DOHH2 (cell line): Measurements from ENCODE around the gene RNF17.

Experiments
- H3F3A ChIP-seq: fragments of 200-600 bp; sonication (generic), shearing (Covaris generic); 2 replicates; pipeline ENCODE4 v1.6.0; 2016; ENCODE audit warnings: antibody characterized with exemption, mild to moderate bottlenecking; ENCODE audit not compliant: control insufficient read depth, insufficient read depth
- H3K27ac ChIP-seq: fragments of 200-600 bp; sonication (generic); 2 replicates; pipeline ENCODE4 v1.5.1; 2014; ENCODE audit warnings: low read depth, mild to moderate bottlenecking, low read length, moderate library complexity
- H3K27me3 ChIP-seq: fragments of 200-600 bp; sonication (generic); 2 replicates; pipeline ENCODE4 v1.6.1; 2014; ENCODE audit warnings: mild to moderate bottlenecking, low read length, mixed read lengths; ENCODE audit not compliant: control insufficient read depth
- H3K36me3 ChIP-seq: fragments of 200-600 bp; sonication (generic); 2 replicates; pipeline ENCODE4 v1.6.1; 2014; ENCODE audit warnings: mild to moderate bottlenecking, low read length, moderate library complexity, mixed read lengths; ENCODE audit not compliant: control insufficient read depth
- H3K4me1 ChIP-seq: fragments of 200-600 bp; sonication (generic); 2 replicates; pipeline ENCODE4 v1.6.1; 2014; ENCODE audit warnings: mild to moderate bottlenecking, low read length, mixed read lengths; ENCODE audit not compliant: control insufficient read depth
- H3K4me2 ChIP-seq: fragments of 200-600 bp; sonication (generic); 2 replicates; pipeline ENCODE4 v1.6.0; 2014; ENCODE audit warnings: mild to moderate bottlenecking, low read length, moderate library complexity
- H3K4me3 ChIP-seq: fragments of 200-600 bp; sonication (generic); 2 replicates; pipeline ENCODE4 v1.5.1; 2014; ENCODE audit warnings: mild to moderate bottlenecking, low read length, mixed read lengths
- H3K79me2 ChIP-seq: fragments of 200-600 bp; sonication (generic); 2 replicates; pipeline ENCODE4 v1.6.1; 2014; ENCODE audit warnings: mild to moderate bottlenecking, low read length, mixed read lengths; ENCODE audit not compliant: control insufficient read depth
- H3K9me2 ChIP-seq: fragments of 200-600 bp; sonication (generic); replicated peaks from 2 replicates; pipeline ENCODE4 v1.6.1; 2014; ENCODE audit warnings: mild to moderate bottlenecking, low read length, mixed read lengths; ENCODE audit not compliant: control insufficient read depth
- H3K9me3 ChIP-seq: fragments of 200-600 bp; sonication (generic); 2 replicates; pipeline ENCODE4 v1.6.1; 2014; ENCODE audit warnings: antibody characterized with exemption, low read length, mixed read lengths; ENCODE audit not compliant: control insufficient read depth, insufficient read depth
- H4K20me1 ChIP-seq: fragments of 200-600 bp; sonication (generic); 2 replicates; pipeline ENCODE4 v1.6.0; 2014; ENCODE audit warnings: low read depth, mild to moderate bottlenecking, antibody characterized with exemption, low read length, moderate library complexity; ENCODE audit not compliant: control insufficient read depth, insufficient read depth
- EZH2phosphoT487 ChIP-seq: fragments of 200-600 bp; sonication (generic); IDR thresholded peaks from 2 replicates; pipeline ENCODE4 v1.6.1; 2017; ENCODE audit warnings: borderline replicate concordance, mild to moderate bottlenecking, antibody characterized with exemption, low read length, moderate library complexity, mixed read lengths
- TF ChIP-seq, protein P1 (sequence below): fragments of 200-600 bp; sonication (generic); IDR thresholded peaks from one replicate; pipeline ENCODE4 v1.5.1; 2014; ENCODE audit warnings: antibody characterized with exemption, mild to moderate bottlenecking, low read depth, low read length; ENCODE audit not compliant: poor library complexity, severe bottlenecking

Gene RNF17

DNA sequence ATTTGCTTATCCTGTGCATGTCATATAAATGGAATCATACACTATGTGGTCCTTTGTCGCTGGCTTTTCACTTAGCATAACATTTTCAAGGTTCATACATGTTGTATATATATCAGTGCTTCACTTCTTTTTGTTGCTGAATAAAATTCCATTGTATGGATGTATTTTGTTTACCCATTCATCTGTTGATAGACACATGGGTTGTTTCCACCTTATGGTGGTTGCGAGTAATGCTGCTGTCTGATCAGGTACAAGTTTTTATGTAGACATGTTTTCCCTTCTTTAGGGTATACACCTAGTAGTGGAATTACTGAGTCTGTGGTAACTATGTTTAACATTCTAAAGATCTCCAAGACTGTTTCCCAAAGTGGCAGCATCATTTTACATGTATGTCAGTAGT, 102.5 kb downstream of the RNF17 start:
- no peak overlapping the region for H3K4me2 ChIP-seq
- H3K27me3 ChIP-seq, result peaks cover 34% of the 10 kb centered on the region
- no peaks in the 10 kb centered on the region for H3K9me2 ChIP-seq
- H3K9me3 ChIP-seq, result no peaks in the 10 kb centered on the region
- no peak overlapping the region for H3K4me3 ChIP-seq
- H3K79me2 ChIP-seq, result no peaks in the 10 kb centered on the region
- no peaks in the 10 kb centered on the region for H4K20me1 ChIP-seq
- TF ChIP-seq, protein P1, sequence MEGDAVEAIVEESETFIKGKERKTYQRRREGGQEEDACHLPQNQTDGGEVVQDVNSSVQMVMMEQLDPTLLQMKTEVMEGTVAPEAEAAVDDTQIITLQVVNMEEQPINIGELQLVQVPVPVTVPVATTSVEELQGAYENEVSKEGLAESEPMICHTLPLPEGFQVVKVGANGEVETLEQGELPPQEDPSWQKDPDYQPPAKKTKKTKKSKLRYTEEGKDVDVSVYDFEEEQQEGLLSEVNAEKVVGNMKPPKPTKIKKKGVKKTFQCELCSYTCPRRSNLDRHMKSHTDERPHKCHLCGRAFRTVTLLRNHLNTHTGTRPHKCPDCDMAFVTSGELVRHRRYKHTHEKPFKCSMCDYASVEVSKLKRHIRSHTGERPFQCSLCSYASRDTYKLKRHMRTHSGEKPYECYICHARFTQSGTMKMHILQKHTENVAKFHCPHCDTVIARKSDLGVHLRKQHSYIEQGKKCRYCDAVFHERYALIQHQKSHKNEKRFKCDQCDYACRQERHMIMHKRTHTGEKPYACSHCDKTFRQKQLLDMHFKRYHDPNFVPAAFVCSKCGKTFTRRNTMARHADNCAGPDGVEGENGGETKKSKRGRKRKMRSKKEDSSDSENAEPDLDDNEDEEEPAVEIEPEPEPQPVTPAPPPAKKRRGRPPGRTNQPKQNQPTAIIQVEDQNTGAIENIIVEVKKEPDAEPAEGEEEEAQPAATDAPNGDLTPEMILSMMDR, result no peak
- no peak for TF ChIP-seq EZH2phosphoT487
- no peaks in the 10 kb centered on the region for H3K4me1 ChIP-seq
- H3K27ac ChIP-seq, result no peak overlapping the region
- 0 out of 2 replicates have a peak, but pooled peaks cover 2% of the 10 kb centered on the region for H3F3A ChIP-seq
- no peaks in the 10 kb centered on the region for H3K36me3 ChIP-seq

DNA sequence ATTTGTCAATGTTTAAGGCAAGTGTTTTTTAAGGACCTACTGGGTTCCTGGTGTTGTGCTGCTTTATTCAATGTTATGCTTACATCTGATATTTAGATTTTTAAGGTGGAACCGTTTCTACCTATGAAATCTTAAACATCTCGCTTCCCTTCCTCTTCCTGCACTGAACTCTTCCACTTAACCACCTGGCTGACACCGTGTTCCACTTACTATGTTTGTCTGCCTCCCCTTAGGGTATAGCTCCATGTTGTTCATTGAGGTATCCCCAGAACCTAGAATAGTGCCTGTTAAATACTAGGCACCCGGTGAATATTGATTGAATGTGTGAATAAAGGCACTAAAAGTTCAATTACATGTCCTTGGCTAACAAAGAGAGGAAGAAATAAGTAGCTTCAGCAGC, 104.9 kb downstream of the RNF17 start:
- Histone ChIP-seq H3K36me3 (no peaks in the 10 kb centered on the region), H3K4me2 (no peak overlapping the region), H3K27ac (no peak overlapping the region), H3F3A (0 out of 2 replicates have a peak, but pooled peaks cover 2% of the 10 kb centered on the region), H3K27me3 (peaks cover 41% of the 10 kb centered on the region), H3K4me1 (no peaks in the 10 kb centered on the region), H3K79me2 (no peaks in the 10 kb centered on the region), H3K4me3 (no peak overlapping the region), H3K9me2 (no peaks in the 10 kb centered on the region), H4K20me1 (no peaks in the 10 kb centered on the region), H3K9me3 (no peaks in the 10 kb centered on the region)
- no peak for TF ChIP-seq EZH2phosphoT487
- TF ChIP-seq, protein P1, result no peak

DNA sequence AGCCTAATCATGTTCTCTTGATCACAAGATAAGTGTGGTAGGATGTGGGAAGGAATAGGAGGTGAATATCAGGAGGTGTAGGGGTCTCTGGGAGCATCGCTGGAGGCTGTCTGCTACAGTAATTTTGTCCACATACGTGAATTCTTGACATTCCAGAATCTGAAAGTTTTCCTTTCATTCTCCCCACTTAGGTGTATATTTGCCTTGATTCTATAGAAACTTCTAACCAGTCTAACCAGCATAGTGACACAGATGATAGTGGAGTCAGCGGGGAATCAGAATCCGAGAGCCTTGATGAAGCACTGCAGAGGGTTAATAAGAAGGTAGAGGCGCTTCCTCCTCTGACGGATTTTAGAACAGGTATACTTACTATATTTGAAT, 106.4 kb downstream of the RNF17 start:
- Histone ChIP-seq H3K27me3 (peaks cover 36% of the 10 kb centered on the region), H3K9me3 (no peaks in the 10 kb centered on the region), H3K9me2 (no peaks in the 10 kb centered on the region), H4K20me1 (no peaks in the 10 kb centered on the region), H3K36me3 (no peaks in the 10 kb centered on the region), H3F3A (0 out of 2 replicates have a peak, but pooled peaks cover 2% of the 10 kb centered on the region), H3K4me2 (no peak overlapping the region), H3K27ac (no peak overlapping the region), H3K4me1 (no peaks in the 10 kb centered on the region), H3K4me3 (no peak overlapping the region), H3K79me2 (no peaks in the 10 kb centered on the region)
- no peak for TF ChIP-seq EZH2phosphoT487
- TF ChIP-seq, protein P1, result no peak
